Bladder microvascular endothelial cell (primary cell): ENCODE data around the gene FAM53A. TPM values are rescaled to one million over a fixed set of nuclear protein-coding genes. Genes with fewer than 3 reads are reported as not detected.

ENCODE experiments used
- total RNA-seq: library from RNA; depleted of rRNA; stranded (reverse); fragments of >200 nt; gene quantifications from 2 replicates; pipeline ENCODE4 v1.2.3, GENCODE V29; 2014

Gene FAM53A, protein sequence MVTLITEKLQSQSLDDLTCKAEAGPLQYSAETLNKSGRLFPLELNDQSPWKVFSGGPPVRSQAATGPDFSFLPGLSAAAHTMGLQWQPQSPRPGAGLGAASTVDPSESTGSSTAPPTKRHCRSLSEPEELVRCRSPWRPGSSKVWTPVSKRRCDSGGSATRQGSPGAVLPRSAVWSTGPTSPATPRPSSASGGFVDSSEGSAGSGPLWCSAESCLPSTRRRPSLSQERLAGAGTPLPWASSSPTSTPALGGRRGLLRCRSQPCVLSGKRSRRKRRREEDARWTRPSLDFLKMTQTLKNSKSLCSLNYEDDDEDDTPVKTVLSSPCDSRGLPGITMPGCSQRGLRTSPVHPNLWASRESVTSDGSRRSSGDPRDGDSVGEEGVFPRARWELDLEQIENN
- 0.65 and 1.7 TPM in 2 replicates for total RNA-seq

DNA sequence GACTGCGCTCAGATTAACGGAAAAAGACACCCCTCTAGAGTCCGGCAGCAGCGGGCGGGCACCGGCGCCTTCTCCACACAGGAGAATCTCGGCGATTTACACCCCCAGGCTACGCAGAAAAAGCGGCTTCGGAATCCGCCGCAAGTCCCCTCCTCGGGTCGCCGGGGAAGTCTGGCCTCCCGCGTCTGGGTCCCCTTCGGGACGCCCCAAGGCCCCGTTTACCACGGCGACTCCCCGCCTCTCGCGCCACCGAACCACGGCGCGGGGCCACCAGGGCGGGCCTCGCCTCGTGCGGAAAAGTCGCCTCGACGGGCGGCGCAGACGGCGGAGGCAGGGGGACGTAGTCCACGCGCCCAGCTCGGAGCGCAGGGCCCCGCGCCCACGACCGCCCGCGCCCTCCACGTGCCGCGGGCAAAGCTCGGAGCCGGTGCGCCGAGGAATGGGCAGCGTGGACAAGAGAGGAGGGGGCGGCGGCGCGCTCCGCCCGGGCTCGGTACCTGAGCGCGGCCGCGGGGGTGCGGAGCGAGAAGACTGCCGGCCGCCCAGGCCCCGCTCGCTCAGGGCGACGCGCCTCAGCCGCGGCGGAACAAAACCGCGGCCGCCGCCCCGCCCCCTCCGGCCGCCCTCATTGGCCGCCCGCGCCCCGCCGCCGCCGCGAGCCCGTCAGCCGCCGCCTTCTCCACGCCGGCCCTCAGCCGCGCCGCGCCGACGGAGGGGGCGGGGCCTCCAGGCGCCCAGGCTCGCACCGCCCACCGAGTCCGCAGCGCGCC lies at the start of gene FAM53A:
Gene FAM53A (minus strand): TSS at position 578 of the 770 bp plus-strand sequence. CDS start 15,572 bp downstream, outside the sequence.

GRCh38 chr4:1721003-1721665 lies 37.0 kb upstream of the FAM53A start, which contains the start of the genes TACC3 and TMEM129:
TSS of gene TACC3 (plus strand) at chr4:1721521. CDS start at chr4:1723422, 1,901 bp downstream.
TSS of gene TMEM129 (minus strand) at chr4:1721323. CDS start at chr4:1720837, 486 bp downstream.

GRCh38 chr4:1712216-1713002 lies 28.3 kb upstream of the FAM53A start, which contains the start of gene SLBP:
TSS of gene SLBP (minus strand) at chr4:1712319. CDS start at chr4:1712188, 131 bp downstream.

Other genes with a start within 250 kb of the FAM53A start
- gene SLBP, start 28.0 kb upstream of the FAM53A start, total RNA-seq, result 50.6 and 60.9 TPM in 2 replicates
- gene TMEM129, start 37.0 kb upstream of the FAM53A start, total RNA-seq, result 19.6 and 40.0 TPM in 2 replicates
- gene TACC3, start 37.2 kb upstream of the FAM53A start, total RNA-seq, result 17.4 and 19.1 TPM in 2 replicates
- 0.32 and 3.2 TPM in 2 replicates for gene FGFR3, start 109.0 kb upstream of the FAM53A start, total RNA-seq
- 85.8 and 135 TPM in 2 replicates for gene LETM1, start 171.8 kb upstream of the FAM53A start, total RNA-seq
- gene NSD2, start 187.1 kb upstream of the FAM53A start, total RNA-seq, result 46.6 and 69.9 TPM in 2 replicates